Stromal cell of bone marrow (primary cell): ENCODE data around the gene NLRC5.
"Not testable (repeated sequence)": the region's sequence is repeated elsewhere in the genome, so short reads cannot be mapped to it uniquely, and the experiment has no call there.

Experiments used
- DNase-seq: peaks from one replicate; pipeline ENCODE4 v3.0.0-alpha.2; 2012; ENCODE audit warnings: low read depth

Gene NLRC5

GRCh38 chr16:56982695-56983094 is 6.7 kb upstream of the NLRC5 start:
- no peak for DNase-seq

GRCh38 chr16:56983211-56983751 is 6.1 kb upstream of the NLRC5 start:
- DNase-seq, result no peak

GRCh38 chr16:56984639-56985038 is 4.7 kb upstream of the NLRC5 start:
- no peak for DNase-seq

GRCh38 chr16:56985288-56985961 is 3.9 kb upstream of the NLRC5 start:
- DNase-seq, result peak; percentile 92

GRCh38 chr16:56985962-56986360 is 3.4 kb upstream of the NLRC5 start:
- no peak for DNase-seq

- DNase-seq, result no peak
These were observed 3.0 kb upstream of the NLRC5 start for GRCh38 chr16:56986361-56986760.

- not testable (repeated sequence) for DNase-seq
These were observed 2.4 kb upstream of the NLRC5 start for GRCh38 chr16:56986908-56987307.

GRCh38 chr16:56987692-56988091 is 1.7 kb upstream of the NLRC5 start:
- DNase-seq, result no peak

- no peak for DNase-seq
These were observed 1.0 kb upstream of the NLRC5 start for GRCh38 chr16:56988161-56988947.

- no peak for DNase-seq
These were observed 631 bp downstream of the NLRC5 start for GRCh38 chr16:56989988-56990387.

GRCh38 chr16:56990407-56991286 is 1.3 kb downstream of the NLRC5 start:
- DNase-seq, result no peak

- DNase-seq, result not testable (repeated sequence)
These were observed 3.1 kb downstream of the NLRC5 start for GRCh38 chr16:56992431-56992830.

- DNase-seq, result no peak
These were observed 3.8 kb downstream of the NLRC5 start for GRCh38 chr16:56993204-56993603.

GRCh38 chr16:56994311-56994710 is 5.0 kb downstream of the NLRC5 start:
- no peak for DNase-seq

- DNase-seq, result no peak
These were observed 5.9 kb downstream of the NLRC5 start for GRCh38 chr16:56995136-56995805.

- no peak for DNase-seq
These were observed 7.9 kb downstream of the NLRC5 start for GRCh38 chr16:56997264-56997663.

GRCh38 chr16:56997931-56998330 is 8.6 kb downstream of the NLRC5 start:
- DNase-seq, result no peak

- DNase-seq, result no peak
These were observed 9.0 kb downstream of the NLRC5 start for GRCh38 chr16:56998352-56998751.

- DNase-seq, result no peak
These were observed 9.5 kb downstream of the NLRC5 start for GRCh38 chr16:56998861-56999260.

- no peak for DNase-seq
These were observed 10.3 kb downstream of the NLRC5 start for GRCh38 chr16:56999409-57000270.
